SK-N-SH (cell line): ENCODE data around the gene POLL. TPM values are rescaled to one million over a fixed set of nuclear protein-coding genes. Genes with fewer than 3 reads are reported as not detected.

ENCODE experiments used
- CTCF ChIA-PET: fragments of 300-600, 350-600 bp; formaldehyde crosslinking; extraction: SDS; loops from one replicate; lab custom pipeline; 2021; lab: Yijun Ruan, JAX
- POLR2A ChIA-PET: fragments of 350-600 bp; sonication (Branson Sonifier 250); formaldehyde crosslinking; extraction: SDS; loops from one replicate; lab custom pipeline; 2020; ENCODE audit warnings: antibody characterized with exemption, inconsistent platforms; lab: Yijun Ruan, JAX
- DNase-seq: peaks from one replicate; pipeline ENCODE4 v3.0.0; 2012
- H2AFZ ChIP-seq: fragments of 200-600 bp; sonication (generic); 2 replicates; pipeline ENCODE4 v1.8.1; 2016; ENCODE audit warnings: antibody characterized with exemption, mild to moderate bottlenecking, low read depth
- H3F3A ChIP-seq: fragments of 200-600 bp; sonication (generic); replicated peaks from 2 replicates; pipeline ENCODE3; 2016; ENCODE audit warnings: antibody characterized with exemption, mild to moderate bottlenecking; ENCODE audit not compliant: insufficient read depth
- H3K27ac ChIP-seq, 2 experiments: fragments of 200-500 bp in 1 of 2; fragments of 200-600 bp in 1 of 2; sonication (Bioruptor generic) in 1 of 2; sonication (generic), shearing (Covaris generic) in 1 of 2; 2 replicates each; pipeline versions ENCODE4 v1.5.1 to v1.6.1; 2014 to 2016; ENCODE audit warnings: low read depth in 2 of 2, inconsistent platforms in 1 of 2, low read length in 1 of 2, mild to moderate bottlenecking in 1 of 2, mixed read lengths in 1 of 2
- H3K27me3 ChIP-seq: fragments of 200-600 bp; sonication (generic), shearing (Covaris generic); 2 replicates; pipeline ENCODE4 v1.6.1; 2016; ENCODE audit warnings: mixed run types; ENCODE audit not compliant: insufficient read depth
- H3K36me3 ChIP-seq, 2 experiments: fragments of 200-500 bp in 1 of 2; fragments of 200-600 bp in 1 of 2; sonication (Bioruptor generic) in 1 of 2; sonication (generic) in 1 of 2; replicated peaks in 1 of 2; 2 replicates each; pipeline versions ENCODE3 to v1.5.1; 2014 to 2016; ENCODE audit warnings: low read length in 1 of 2, mild to moderate bottlenecking in 1 of 2; ENCODE audit not compliant: insufficient read depth in 2 of 2, control insufficient read depth in 1 of 2
- H3K4me1 ChIP-seq, 2 experiments: fragments of 200-500 bp in 1 of 2; fragments of 200-600 bp in 1 of 2; sonication (Bioruptor generic) in 1 of 2; sonication (generic), shearing (Covaris generic) in 1 of 2; 2 replicates each; pipeline versions ENCODE4 v1.5.1 to v1.6.1; 2014 to 2016; ENCODE audit warnings: low read depth in 1 of 2, low read length in 1 of 2, mixed run types in 1 of 2; ENCODE audit not compliant: insufficient read depth in 2 of 2, control insufficient read depth in 1 of 2
- H3K4me2 ChIP-seq: fragments of 200-600 bp; sonication (generic), shearing (Covaris generic); 2 replicates; pipeline ENCODE4 v1.6.1; 2017; ENCODE audit warnings: mixed run types
- H3K4me3 ChIP-seq, 2 experiments: fragments of 200-500 bp in 1 of 2; fragments of 200-600 bp in 1 of 2; sonication (Bioruptor generic) in 1 of 2; sonication (generic), shearing (Covaris generic) in 1 of 2; 2 replicates each; pipeline versions ENCODE4 v1.5.1 to v1.8.1; 2014 to 2016; ENCODE audit warnings: low read depth in 2 of 2, inconsistent platforms in 1 of 2, low read length in 1 of 2, mild to moderate bottlenecking in 1 of 2, mixed read lengths in 1 of 2, moderate library complexity in 1 of 2
- H3K79me2 ChIP-seq: fragments of 200-600 bp; sonication (generic); 2 replicates; pipeline ENCODE4 v1.8.1; 2017; ENCODE audit warnings: mild to moderate bottlenecking; ENCODE audit not compliant: insufficient read depth
- H3K9ac ChIP-seq: fragments of 200-600 bp; sonication (generic); 2 replicates; pipeline ENCODE4 v1.6.1; 2017; ENCODE audit warnings: mixed run types
- H3K9me2 ChIP-seq: fragments of 200-600 bp; sonication (generic); 2 replicates; pipeline ENCODE4 v1.6.1; 2017; ENCODE audit warnings: mixed run types
- H3K9me3 ChIP-seq: fragments of 200-600 bp; sonication (generic); 2 replicates; pipeline ENCODE4 v1.6.1; 2017; ENCODE audit warnings: mixed run types, mild to moderate bottlenecking, moderate library complexity
- H4K20me1 ChIP-seq: fragments of 200-600 bp; sonication (generic); 2 replicates; pipeline ENCODE4 v1.6.1; 2017; ENCODE audit warnings: mild to moderate bottlenecking, mixed run types; ENCODE audit not compliant: insufficient read depth
- CHD2 ChIP-seq: fragments of 150-350 bp; IDR thresholded peaks from 2 replicates; pipeline ENCODE4 v1.6.1; 2018; ENCODE audit warnings: low read length; ENCODE audit not compliant: partially characterized antibody
- CTCF ChIP-seq: fragments of 200-600 bp; sonication (generic); IDR thresholded peaks from 2 replicates; pipeline ENCODE4 v1.6.1; 2017; ENCODE audit warnings: antibody characterized with exemption, mild to moderate bottlenecking, moderate library complexity
- ELF1 ChIP-seq: IDR thresholded peaks from 2 replicates; pipeline ENCODE4 v1.4.0; 2012
- EZH2phosphoT487 ChIP-seq: fragments of 200-600 bp; sonication (generic); IDR thresholded peaks from 2 replicates; pipeline ENCODE4 v1.6.1; 2017; ENCODE audit warnings: low read depth, mixed run types, mild to moderate bottlenecking, antibody characterized with exemption, moderate library complexity, borderline replicate concordance
- FOSL2 ChIP-seq: IDR thresholded peaks from 2 replicates; pipeline ENCODE4 v1.4.0; 2012; ENCODE audit warnings: low read depth, mild to moderate bottlenecking, moderate library complexity, borderline replicate concordance
- FOXJ3 ChIP-seq: sonication (generic); formaldehyde crosslinking; IDR thresholded peaks from 2 replicates; pipeline ENCODE4 v1.5.1; 2020; ENCODE audit warnings: mild to moderate bottlenecking, missing genetic modification reagents
- GABPA ChIP-seq: IDR thresholded peaks from 2 replicates; pipeline ENCODE4 v1.4.0; 2012; ENCODE audit warnings: low read depth, mild to moderate bottlenecking
- JUND ChIP-seq: IDR thresholded peaks from 2 replicates; pipeline ENCODE4 v1.4.0; 2012
- MAX ChIP-seq: IDR thresholded peaks from 2 replicates; pipeline ENCODE4 v1.4.0; 2012; ENCODE audit warnings: low read depth
- MEF2A ChIP-seq: IDR thresholded peaks from 2 replicates; pipeline ENCODE4 v1.4.0; 2012; ENCODE audit warnings: low read depth, borderline replicate concordance
- MXI1 ChIP-seq: IDR thresholded peaks from 2 replicates; pipeline ENCODE4 v1.6.1; 2012; ENCODE audit warnings: mild to moderate bottlenecking, low read depth, low read length, improper control_type of control experiment
- NFIC ChIP-seq: IDR thresholded peaks from 2 replicates; pipeline ENCODE4 v1.4.0; 2012; ENCODE audit warnings: borderline replicate concordance
- PBX3 ChIP-seq: IDR thresholded peaks from 2 replicates; pipeline ENCODE4; 2012
- RAD21 ChIP-seq: IDR thresholded peaks from 2 replicates; pipeline ENCODE4 v1.6.1; 2012; ENCODE audit warnings: mild to moderate bottlenecking, low read length
- RCOR1 ChIP-seq: fragments of 150-350 bp; IDR thresholded peaks from 2 replicates; pipeline ENCODE4 v1.6.1; 2017; ENCODE audit warnings: antibody characterized with exemption, low read length
- REST ChIP-seq: IDR thresholded peaks from 2 replicates; pipeline ENCODE4 v1.6.1; 2012; ENCODE audit warnings: mild to moderate bottlenecking, low read depth, low read length, moderate library complexity
- RFX5 ChIP-seq: IDR thresholded peaks from 2 replicates; pipeline ENCODE4 v1.6.1; 2012; ENCODE audit warnings: mild to moderate bottlenecking, improper control_type of control experiment, low read length
- RXRA ChIP-seq: IDR thresholded peaks from 2 replicates; pipeline ENCODE4 v1.4.0; 2012; ENCODE audit warnings: low read depth, mild to moderate bottlenecking, borderline replicate concordance
- SIN3A ChIP-seq: IDR thresholded peaks from 2 replicates; pipeline ENCODE4 v1.6.1; 2012; ENCODE audit warnings: low read depth, mild to moderate bottlenecking, low read length, moderate library complexity, borderline replicate concordance
- TAF1 ChIP-seq: IDR thresholded peaks from 2 replicates; pipeline ENCODE4 v1.6.1; 2012; ENCODE audit warnings: low read depth, mild to moderate bottlenecking, low read length, moderate library complexity, borderline replicate concordance
- TEAD4 ChIP-seq: IDR thresholded peaks from 2 replicates; pipeline ENCODE4 v1.4.0; 2012; ENCODE audit warnings: mild to moderate bottlenecking, borderline replicate concordance; ENCODE audit not compliant: insufficient read depth
- USF2 ChIP-seq: fragments of 150-350 bp; IDR thresholded peaks from 2 replicates; pipeline ENCODE4 v1.6.1; 2017; ENCODE audit warnings: antibody characterized with exemption, low read length, low read depth, borderline replicate concordance
- YY1 ChIP-seq: IDR thresholded peaks from 2 replicates; pipeline ENCODE4 v1.4.0; 2012; ENCODE audit warnings: low read depth, mild to moderate bottlenecking
- ZBTB33 ChIP-seq: IDR thresholded peaks from 2 replicates; pipeline ENCODE4 v1.4.0; 2012; ENCODE audit warnings: low read depth, borderline replicate concordance
- WGBS: methylation state at CpG from one replicate; pipeline ENCODE4 v1.1.6; 2017; ENCODE audit warnings: low lambda C conversion rate; 5-methylcytosine and 5-hydroxymethylcytosine counted together
- polyA plus RNA-seq, 3 experiments: library from polyadenylated mRNA; depleted of rRNA; stranded (reverse); fragments of >200 nt; gene quantifications; 2 replicates each; pipeline ENCODE4 v1.2.3, GENCODE V29; 2012

POLL gene
- polyA plus RNA-seq, 1 of the 3 experiments (the other 2 are of a cell fraction): 22.0 TPM

- no peaks in the 10 kb centered on the region for H3K27me3 ChIP-seq
- POLR2A ChIA-PET: interaction anchor here (1.4 kb wide), 1 partner anchor 179 kb away, joined by 10 read pairs; no protein-coding TSS in a partner anchor
- H2AFZ ChIP-seq: no peak overlapping the region
- H3K9ac ChIP-seq: no peak overlapping the region
- no peak overlapping the region; a peak in 1 of 4 replicates for H3K27ac ChIP-seq
- H3K36me3 ChIP-seq: peaks cover 15 to 42% of the 10 kb centered on the region in 2 experiments
- H3K4me2 ChIP-seq: no peak overlapping the region
- H3F3A ChIP-seq: peaks cover 10% of the 10 kb centered on the region
- H3K4me1 ChIP-seq: no peaks in the 10 kb centered on the region; a peak in 1 of 4 replicates
- WGBS: 49% methylated on average over 6 of the region's 6 CpGs
- no peaks in the 10 kb centered on the region for H4K20me1 ChIP-seq
- DNase-seq: peak; percentile 84
- no peaks in the 10 kb centered on the region for H3K79me2 ChIP-seq
- no peaks in the 10 kb centered on the region for H3K9me3 ChIP-seq
- CTCF ChIA-PET: interaction anchor here (0.6 to 19.2 kb wide), 60 partner anchors 10 to 452 kb away, joined by 3 to 297 read pairs (median 5); partner anchors contain the start of genes FBXW4, NPM3 and POLL
- H3K9me2 ChIP-seq: no peaks in the 10 kb centered on the region
- peak overlapping the region in 1 of 2 experiments; percentile 24; a peak in 1 of 4 replicates for H3K4me3 ChIP-seq
- TF ChIP-seq CHD2: peak; percentile 19
- no peak for TF ChIP-seq RXRA
- TF ChIP-seq MAX: no peak
- no peak for TF ChIP-seq ELF1
- TF ChIP-seq ZBTB33: no peak
- peak; percentile 90 for TF ChIP-seq CTCF
- TF ChIP-seq GABPA: no peak
- no peak for TF ChIP-seq JUND
- no peak for TF ChIP-seq USF2
- TF ChIP-seq FOXJ3 (CRISPR knock-in tag): no peak
- no peak for TF ChIP-seq NFIC
- no peak for TF ChIP-seq TAF1
- no peak for TF ChIP-seq PBX3
- TF ChIP-seq SIN3A: no peak
- TF ChIP-seq EZH2phosphoT487: no peak
- no peak for TF ChIP-seq REST
- TF ChIP-seq RFX5: no peak
- TF ChIP-seq MEF2A: no peak
- no peak for TF ChIP-seq YY1
- no peak for TF ChIP-seq FOSL2
- peak; percentile 92 for TF ChIP-seq RAD21
- no peak for TF ChIP-seq RCOR1
- TF ChIP-seq MXI1: 0 out of 2 replicates have a peak, but pooled peaks have one; percentile 32
- no peak for TF ChIP-seq TEAD4
These were observed 14.8 kb upstream of the POLL start for GRCh38 chr10:101602761-101603398.
